Measurements from ENCODE around the gene CIRBP.
"Not testable (repeated sequence)": the region's sequence is repeated elsewhere in the genome, so short reads cannot be mapped to it uniquely, and the experiment has no call there.

Gene CIRBP

GRCh38 chr19:1245494-1246264 is 23.5 kb upstream of the CIRBP start:
- no peak for DNase-seq

GRCh38 chr19:1246265-1247087 is 22.7 kb upstream of the CIRBP start:
- not testable (repeated sequence) for DNase-seq

DNA sequence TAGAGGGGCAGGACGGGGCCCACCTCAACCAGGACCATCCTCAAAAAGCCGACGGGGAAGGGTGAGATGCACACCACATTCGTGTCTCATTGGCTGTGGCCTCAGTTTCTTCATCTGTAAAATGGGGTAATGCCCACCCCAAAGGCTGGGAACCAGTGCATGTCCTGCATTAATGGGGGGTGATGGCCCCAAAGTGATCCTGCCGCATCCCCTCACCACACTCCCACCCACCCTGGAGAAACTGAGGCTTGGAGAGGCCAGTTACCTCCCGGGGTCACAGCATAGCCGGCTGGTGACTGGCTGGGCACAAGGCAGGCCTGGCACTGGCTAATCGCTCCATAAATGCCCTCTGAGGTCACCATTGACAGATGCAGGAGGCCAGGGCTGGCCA is 21.4 kb upstream of the CIRBP start:
- no peak for DNase-seq

DNA sequence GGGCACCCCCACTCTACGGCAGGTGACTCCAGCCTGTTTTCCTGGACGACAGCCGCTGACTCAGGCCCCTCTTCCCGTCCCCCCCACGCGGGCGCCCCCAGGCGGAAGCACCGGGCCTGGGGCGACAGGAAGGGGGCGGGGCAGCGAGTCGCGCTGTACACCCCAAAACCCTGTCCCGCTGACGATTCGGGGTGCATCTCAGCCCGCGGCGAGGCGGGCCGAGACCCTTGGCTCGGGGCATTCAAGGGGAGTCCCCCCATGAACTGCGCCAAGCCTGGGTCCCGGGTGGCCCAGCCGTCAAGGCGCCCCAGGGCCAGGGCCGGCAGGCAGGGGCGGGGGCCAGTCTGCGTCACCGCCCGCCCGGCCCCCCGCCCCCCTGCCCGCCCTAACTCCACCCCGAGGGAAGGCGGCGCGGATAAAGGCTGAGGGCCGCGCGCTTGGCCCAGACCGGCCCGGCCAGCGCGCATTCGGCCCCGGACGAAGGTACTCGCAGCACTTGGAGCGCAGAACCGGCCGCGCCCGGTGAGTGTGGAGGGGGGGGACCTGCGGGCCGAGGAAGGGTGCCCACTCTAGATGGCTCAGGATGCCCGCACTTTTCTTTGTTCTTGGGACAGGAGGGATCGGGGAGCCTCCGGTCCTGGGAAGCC is 20.9 kb upstream of the CIRBP start, which contains the start of gene MIDN:
Gene MIDN, plus strand, starts transcription at position 445 of the 647 bp plus-strand sequence. CDS start 1,714 bp downstream, outside the sequence.
- no peak for DNase-seq

DNA sequence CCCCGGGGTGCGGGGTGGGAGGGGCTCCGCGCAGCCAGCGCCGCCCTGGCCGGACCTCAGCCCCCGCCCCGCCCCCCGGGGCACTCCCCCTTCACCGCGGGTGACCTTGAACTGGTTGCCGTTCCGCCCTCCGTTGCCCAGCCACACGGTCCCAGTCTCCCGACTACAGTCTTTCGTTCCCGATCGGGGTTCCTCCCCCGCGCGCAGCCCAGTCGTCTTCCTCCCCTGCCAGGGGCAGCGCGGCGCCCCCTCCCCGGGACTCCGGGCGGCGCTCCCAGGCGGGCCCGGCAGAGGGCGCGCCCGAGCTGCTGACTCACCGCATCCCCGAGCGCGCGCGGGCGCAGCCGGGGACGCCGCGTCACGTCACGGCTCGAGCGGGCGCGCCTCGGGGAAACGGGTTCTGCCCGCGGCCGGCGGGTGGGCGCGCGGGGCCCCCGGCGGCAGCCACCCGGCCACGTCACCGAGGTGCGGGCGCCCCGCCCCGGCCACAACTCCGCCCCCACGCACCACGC is 20.3 kb upstream of the CIRBP start:
- DNase-seq: no peak

- DNase-seq: no peak
Observed at GRCh38 chr19:1249298-1249989, 19.7 kb upstream of the CIRBP start.

DNA sequence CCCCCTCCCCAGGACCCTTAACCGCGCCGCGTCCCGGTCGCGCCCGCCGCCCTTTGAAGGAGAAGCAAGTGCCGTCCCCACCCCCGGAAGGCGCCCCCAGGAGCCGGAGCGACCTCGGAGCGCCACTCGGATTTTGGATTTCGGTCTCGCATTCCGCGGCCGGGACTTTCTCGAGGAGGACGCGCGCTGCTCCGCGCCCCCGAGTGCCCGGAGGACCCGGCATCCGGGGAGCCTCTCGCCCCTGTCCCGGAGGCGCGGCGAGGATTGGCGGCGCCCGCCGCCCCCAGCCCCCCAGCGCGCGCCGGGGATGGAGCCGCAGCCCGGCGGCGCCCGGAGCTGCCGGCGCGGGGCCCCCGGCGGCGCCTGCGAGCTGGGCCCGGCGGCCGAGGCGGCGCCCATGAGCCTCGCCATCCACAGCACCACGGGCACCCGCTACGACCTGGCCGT is 19.1 kb upstream of the CIRBP start:
- DNase-seq: no peak

- DNase-seq: no peak
Observed at GRCh38 chr19:1250437-1251260, 18.5 kb upstream of the CIRBP start.

DNA sequence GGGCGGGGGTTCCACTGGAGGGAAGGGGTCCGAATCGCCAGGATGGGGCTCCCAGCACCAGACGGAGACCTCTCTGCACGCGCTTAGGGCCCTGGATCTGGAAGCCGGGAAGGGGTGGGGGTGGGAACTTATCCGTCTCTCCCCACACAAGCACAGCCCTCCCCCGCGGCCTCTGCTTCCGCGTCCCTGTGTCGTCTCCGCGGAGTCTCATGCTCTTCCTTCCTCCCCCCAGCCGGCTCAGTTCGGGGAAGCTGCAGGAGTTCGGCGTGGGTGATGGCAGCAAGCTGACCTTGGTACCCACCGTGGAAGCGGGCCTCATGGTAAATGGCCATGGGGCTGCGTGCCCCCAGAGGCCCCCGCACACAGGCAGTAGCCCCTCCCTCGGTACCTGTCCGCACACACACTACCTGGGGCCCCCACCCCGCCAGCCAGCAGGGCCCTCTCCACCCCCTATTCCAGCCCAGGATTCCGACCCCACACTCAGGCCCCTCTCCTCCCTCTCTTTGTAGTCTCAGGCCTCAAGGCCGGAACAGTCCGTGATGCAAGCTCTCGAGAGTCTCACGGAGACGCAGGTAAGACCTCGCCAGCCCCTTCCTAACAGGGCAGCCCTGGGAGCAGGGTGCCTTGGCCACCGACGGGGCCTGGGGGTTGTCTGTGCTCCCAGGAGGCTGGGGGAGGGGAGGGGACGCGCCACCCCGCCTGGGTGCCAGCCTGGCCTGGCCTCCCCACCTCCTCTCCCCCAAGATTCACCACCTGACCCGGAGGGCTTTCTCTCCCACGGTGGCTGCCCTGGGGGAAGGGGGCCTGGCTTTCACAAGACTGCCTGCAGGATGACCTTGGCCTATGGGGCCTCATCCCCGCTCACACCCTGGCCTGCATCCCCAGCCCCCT is 17.6 kb upstream of the CIRBP start:
- DNase-seq: no peak

- DNase-seq: no peak
Observed at GRCh38 chr19:1252221-1252820, 16.8 kb upstream of the CIRBP start.

GRCh38 chr19:1252821-1253513 is 16.2 kb upstream of the CIRBP start:
- no peak for DNase-seq

- DNase-seq: no peak
Observed at GRCh38 chr19:1253514-1254080, 15.5 kb upstream of the CIRBP start.

DNA sequence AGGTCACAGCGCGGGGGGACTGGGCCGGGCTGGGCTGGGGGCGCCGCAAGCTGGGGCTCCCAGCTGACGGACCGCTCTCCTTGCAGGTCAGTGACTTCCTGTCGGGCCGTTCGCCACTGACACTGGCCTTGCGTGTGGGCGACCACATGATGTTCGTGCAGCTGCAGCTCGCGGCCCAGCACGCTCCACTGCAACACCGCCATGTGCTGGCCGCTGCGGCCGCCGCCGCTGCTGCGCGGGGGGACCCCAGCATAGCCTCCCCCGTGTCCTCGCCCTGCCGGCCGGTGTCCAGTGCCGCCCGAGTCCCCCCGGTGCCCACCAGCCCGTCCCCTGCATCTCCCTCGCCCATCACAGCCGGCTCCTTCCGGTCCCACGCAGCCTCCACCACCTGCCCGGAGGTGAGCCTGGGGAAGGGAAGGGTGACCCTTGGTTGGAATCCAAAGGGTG is 15.0 kb upstream of the CIRBP start:
- DNase-seq: no peak

- DNase-seq: no peak
Observed at GRCh38 chr19:1254530-1255185, 14.5 kb upstream of the CIRBP start.

- DNase-seq: no peak
Observed at GRCh38 chr19:1255186-1256161, 13.7 kb upstream of the CIRBP start.

DNA sequence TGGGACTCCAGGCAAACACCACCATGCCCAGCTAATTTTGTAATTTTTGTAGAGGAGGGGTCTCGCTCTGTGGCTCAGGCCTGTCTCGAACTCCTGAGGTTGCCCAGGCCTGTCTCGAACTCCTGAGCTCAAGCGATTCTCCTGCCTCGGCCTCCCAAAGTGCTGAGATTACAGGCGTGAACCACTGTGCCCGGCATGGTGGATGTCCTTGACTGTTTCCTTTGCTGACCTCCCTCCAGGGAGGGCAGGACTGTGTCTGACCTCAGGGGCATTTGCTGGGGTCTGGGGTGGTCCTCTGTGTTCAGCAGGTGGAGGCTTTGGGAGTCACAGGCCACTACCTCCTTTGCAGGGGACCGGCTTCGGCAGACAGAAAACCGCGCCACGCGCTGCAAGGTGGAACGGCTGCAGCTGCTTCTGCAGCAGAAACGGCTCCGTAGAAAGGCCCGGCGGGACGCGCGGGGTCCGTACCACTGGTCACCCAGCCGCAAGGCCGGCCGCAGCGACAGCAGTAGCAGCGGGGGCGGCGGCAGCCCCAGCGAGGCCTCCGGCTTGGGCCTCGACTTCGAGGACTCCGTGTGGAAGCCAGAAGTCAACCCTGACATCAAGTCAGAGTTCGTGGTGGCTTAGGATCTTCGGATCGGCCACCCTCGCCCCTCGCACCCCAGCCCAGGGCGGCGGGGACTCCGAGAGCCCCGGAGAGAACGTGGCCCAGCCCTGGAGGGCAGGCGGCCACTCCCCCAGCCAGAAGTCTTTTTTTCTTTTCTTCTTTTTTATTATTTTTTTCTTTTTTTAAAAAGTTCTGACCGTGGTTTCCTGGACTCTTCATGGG is 12.3 kb upstream of the CIRBP start:
- no peak for DNase-seq
